Mammary epithelial cell (primary cell): ENCODE measurements around the gene CACNG8.

Source experiments
- EZH2 ChIP-seq: IDR thresholded peaks from 2 replicates; pipeline ENCODE4 v1.6.1; 2012; ENCODE audit warnings: low read length, inconsistent platforms, borderline replicate concordance
- TF ChIP-seq, protein P1 (sequence below), 2 donors: IDR thresholded peaks in 1 of 2; conservative IDR thresholded peaks in 1 of 2; 2 replicates each; pipeline ENCODE4 v1.5.1; 2011 to 2012; ENCODE audit warnings: inconsistent platforms in 2 of 2, low read length in 2 of 2, mild to moderate bottlenecking in 2 of 2, control low read depth in 1 of 2, low read depth in 1 of 2; ENCODE audit not compliant: insufficient read depth in 1 of 2; ENCODE audit errors: extremely low read depth in 1 of 2

DNA sequence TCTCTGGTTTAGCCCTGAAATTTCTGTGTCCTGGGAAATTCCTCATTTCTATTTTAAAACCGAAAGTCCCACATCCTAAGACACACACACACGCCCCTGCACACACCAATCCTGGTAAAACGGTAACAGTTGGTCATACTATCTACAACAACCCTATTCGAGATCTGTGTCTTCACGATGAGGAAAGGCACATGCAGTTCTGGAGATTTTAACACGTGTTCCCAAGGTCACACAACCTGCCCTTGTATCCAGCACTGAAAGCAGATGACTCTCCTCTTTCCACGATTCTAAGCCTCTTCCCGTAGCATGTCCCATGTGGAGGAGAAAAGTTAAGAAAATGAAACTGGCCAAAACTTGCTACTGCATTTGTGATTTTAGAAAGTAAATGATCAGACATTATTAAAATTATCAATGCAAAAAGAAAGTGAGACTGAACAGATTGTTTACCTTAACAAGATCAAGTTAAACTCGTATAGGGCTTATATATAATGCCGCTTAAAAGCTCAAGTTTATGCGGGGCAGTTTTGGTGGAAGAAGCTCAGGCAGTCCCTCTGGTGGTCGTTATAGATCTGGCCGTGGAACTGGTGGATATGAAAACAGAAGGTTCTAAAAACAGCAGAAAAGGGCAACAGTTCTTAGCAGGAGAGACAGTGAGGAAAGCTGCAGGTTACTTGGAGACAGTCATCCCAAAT lies 68.3 kb downstream of the CACNG8 start:
- TF ChIP-seq, protein P1, sequence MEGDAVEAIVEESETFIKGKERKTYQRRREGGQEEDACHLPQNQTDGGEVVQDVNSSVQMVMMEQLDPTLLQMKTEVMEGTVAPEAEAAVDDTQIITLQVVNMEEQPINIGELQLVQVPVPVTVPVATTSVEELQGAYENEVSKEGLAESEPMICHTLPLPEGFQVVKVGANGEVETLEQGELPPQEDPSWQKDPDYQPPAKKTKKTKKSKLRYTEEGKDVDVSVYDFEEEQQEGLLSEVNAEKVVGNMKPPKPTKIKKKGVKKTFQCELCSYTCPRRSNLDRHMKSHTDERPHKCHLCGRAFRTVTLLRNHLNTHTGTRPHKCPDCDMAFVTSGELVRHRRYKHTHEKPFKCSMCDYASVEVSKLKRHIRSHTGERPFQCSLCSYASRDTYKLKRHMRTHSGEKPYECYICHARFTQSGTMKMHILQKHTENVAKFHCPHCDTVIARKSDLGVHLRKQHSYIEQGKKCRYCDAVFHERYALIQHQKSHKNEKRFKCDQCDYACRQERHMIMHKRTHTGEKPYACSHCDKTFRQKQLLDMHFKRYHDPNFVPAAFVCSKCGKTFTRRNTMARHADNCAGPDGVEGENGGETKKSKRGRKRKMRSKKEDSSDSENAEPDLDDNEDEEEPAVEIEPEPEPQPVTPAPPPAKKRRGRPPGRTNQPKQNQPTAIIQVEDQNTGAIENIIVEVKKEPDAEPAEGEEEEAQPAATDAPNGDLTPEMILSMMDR (conservative IDR thresholded peaks at IDR 0.05 in 1 of 2, IDR thresholded peaks at IDR 0.05 in 1 of 2; ENCODE audit: extremely low read depth in 1 of 2, insufficient read depth in 1 of 2, low read depth in 1 of 2, low read length in 2 of 2): peak in 1 of 2 donors; percentile 5
- no peak for TF ChIP-seq EZH2
